CD4-positive, alpha-beta T cell (primary cell): Measurements from ENCODE around the gene DCTD. TPM values are rescaled to one million over a fixed set of nuclear protein-coding genes. Genes with fewer than 3 reads are reported as not detected.

ENCODE experiments used
- ATAC-seq: fragments of 200-7000 bp; cut with Tn5 transposase; one replicate; pipeline ENCODE4 v1.10.0; 2022; ENCODE audit warnings: mild to moderate bottlenecking; ENCODE audit not compliant: poor library complexity
- CTCF ChIA-PET: fragments of 350-600 bp; sonication (Branson Sonifier 250); formaldehyde crosslinking; loops from one replicate; lab custom pipeline; 2021; ENCODE audit warnings: antibody characterized with exemption, inconsistent platforms; lab: Charles Lee
- POLR2A ChIA-PET: fragments of 350-600 bp; sonication (Branson Sonifier 250); formaldehyde crosslinking; loops from one replicate; lab custom pipeline; 2021; ENCODE audit warnings: antibody characterized with exemption, inconsistent platforms; lab: Charles Lee
- DNase-seq, 14 experiments: peaks; one replicate each; pipeline ENCODE4 v3.0.0-alpha.2; 2013 to 2020; ENCODE audit warnings: mixed read lengths in 2 of 14
- H3K27ac ChIP-seq, 2 donors: one replicate each; pipeline versions ENCODE4 v1.5.1 to v1.7.0; 2013; ENCODE audit warnings: low read length in 2 of 2, low read depth in 1 of 2, mild to moderate bottlenecking in 1 of 2
- H3K27me3 ChIP-seq, 2 experiments: 1 replicate in 1 of 2; 2 replicates in 1 of 2; pipeline versions ENCODE4 v1.6.1 to v1.7.0; 2013; ENCODE audit warnings: low read length in 2 of 2, control low read depth in 1 of 2, mild to moderate bottlenecking in 1 of 2, moderate library complexity in 1 of 2; ENCODE audit not compliant: insufficient read depth in 2 of 2, control insufficient read depth in 1 of 2
- H3K36me3 ChIP-seq: one replicate; pipeline ENCODE4 v1.6.1; 2013; ENCODE audit warnings: low read length, control low read depth; ENCODE audit not compliant: insufficient read depth
- H3K4me1 ChIP-seq: one replicate; pipeline ENCODE4 v1.6.1; 2013; ENCODE audit warnings: low read length, control low read depth; ENCODE audit not compliant: insufficient read depth
- H3K4me3 ChIP-seq: one replicate; pipeline ENCODE4 v1.5.1; 2013; ENCODE audit warnings: mild to moderate bottlenecking, low read length, moderate library complexity
- H3K9me3 ChIP-seq, 2 experiments: 1 replicate in 1 of 2; 2 replicates in 1 of 2; pipeline versions ENCODE4 v1.6.1 to v1.7.0; 2013; ENCODE audit warnings: low read length in 2 of 2, mild to moderate bottlenecking in 2 of 2, control low read depth in 1 of 2, moderate library complexity in 1 of 2; ENCODE audit not compliant: control insufficient read depth in 1 of 2, insufficient read depth in 1 of 2
- H3K27ac Mint-ChIP-seq: one replicate; pipeline ENCODE4 v1.8.0; 2020; ENCODE audit warnings: mixed read lengths
- H3K27me3 Mint-ChIP-seq: one replicate; pipeline ENCODE4 v1.8.0; 2021; ENCODE audit warnings: mixed read lengths
- H3K36me3 Mint-ChIP-seq: one replicate; pipeline ENCODE4 v1.8.0; 2021; ENCODE audit warnings: low read depth, mixed read lengths
- H3K4me1 Mint-ChIP-seq: one replicate; pipeline ENCODE4 v1.8.0; 2021; ENCODE audit warnings: low read depth, mixed read lengths
- H3K4me3 Mint-ChIP-seq: one replicate; pipeline ENCODE4 v1.8.0; 2020; ENCODE audit warnings: mild to moderate bottlenecking, mixed read lengths
- H3K9me3 Mint-ChIP-seq: one replicate; pipeline ENCODE4 v1.8.0; 2020; ENCODE audit warnings: mixed read lengths
- CTCF ChIP-seq: fragments of 200-600 bp; IDR thresholded peaks from one replicate; pipeline ENCODE4 v1.8.0; 2022; ENCODE audit warnings: antibody characterized with exemption, mild to moderate bottlenecking
- intact Hi-C, 2 experiments: fragments of 100-400 bp; cut with DNase I in 1 of 2; cut with micrococcal nuclease in 1 of 2; formaldehyde crosslinking; loops; one replicate each; pipeline versions ENCODE4 v1.15.1 to v1.9.0; 2023 to 2025; cut with DNase I, micrococcal nuclease
- total RNA-seq, 174 experiments: library from RNA in 2 of 174; stranded (reverse) in 2 of 174; gene quantifications; one replicate each; pipeline ENCODE4 v1.2.3 and lab custom pipeline; 2021 to 2026

The DCTD gene
- total RNA-seq, 2 experiments from 2014 or later, result 49.4 to 54.3 TPM

GRCh38 chr4:182880387-182881356 is 36.5 kb downstream of the DCTD start:
- Mint-ChIP-seq H3K4me3 (no peak overlapping the region), H3K27me3 (no peaks in the 10 kb centered on the region), H3K27ac (no peak overlapping the region), H3K9me3 (peaks cover 2% of the 10 kb centered on the region), H3K4me1 (no peaks in the 10 kb centered on the region), H3K36me3 (peaks cover 59% of the 10 kb centered on the region)
- ChIA-PET CTCF (no interaction called here), POLR2A (no interaction called here)
- DNase-seq, result no peak
- intact Hi-C loops, result no loop called here
- peaks cover 9% of the 10 kb centered on the region for H3K36me3 ChIP-seq
- H3K4me1 ChIP-seq, result no peaks in the 10 kb centered on the region
- TF ChIP-seq CTCF, result no peak
- no peak overlapping the region for H3K27ac ChIP-seq
- H3K4me3 ChIP-seq, result no peak overlapping the region
- no peak for ATAC-seq
- peaks cover 3 to 10% of the 10 kb centered on the region in 2 experiments for H3K9me3 ChIP-seq
- no peaks in the 10 kb centered on the region for H3K27me3 ChIP-seq

- CTCF ChIA-PET, result no interaction called here
- H3K36me3 Mint-ChIP-seq, result peaks cover 58% of the 10 kb centered on the region
- POLR2A ChIA-PET, result no interaction called here
These were observed 37.3 kb downstream of the DCTD start for GRCh38 chr4:182879913-182880312.

More at GRCh38 chr4:182879913-182880312, 37.3 kb downstream of the DCTD start:
- intact Hi-C loops, result no loop called here
- no peak overlapping the region for H3K27ac ChIP-seq
- H3K9me3 Mint-ChIP-seq, result peaks cover 2% of the 10 kb centered on the region
- no peaks in the 10 kb centered on the region for H3K27me3 Mint-ChIP-seq
- peaks cover 3% of the 10 kb centered on the region for H3K36me3 ChIP-seq
- ATAC-seq, result no peak
- TF ChIP-seq CTCF, result no peak
- no peaks in the 10 kb centered on the region for H3K27me3 ChIP-seq
- H3K4me1 ChIP-seq, result no peaks in the 10 kb centered on the region
- H3K4me1 Mint-ChIP-seq, result no peaks in the 10 kb centered on the region
- no peak overlapping the region for H3K4me3 ChIP-seq
- H3K27ac Mint-ChIP-seq, result no peak overlapping the region
- no peak for DNase-seq
- H3K4me3 Mint-ChIP-seq, result no peak overlapping the region
- H3K9me3 ChIP-seq, result peaks cover under 1 to 3% of the 10 kb centered on the region in 2 experiments
